A673 (cell line): ENCODE data around the gene TNFRSF21.

Experiments
- CTCF ChIP-seq: fragments of 300-800, 200-600 bp; sonication (generic); conservative IDR thresholded peaks from 2 replicates; pipeline ENCODE4 v1.5.1; 2017; ENCODE audit warnings: low read depth, mild to moderate bottlenecking, antibody characterized with exemption, low read length, moderate library complexity, mixed read lengths
- EZH2 ChIP-seq: fragments of 200-600 bp; sonication (generic); IDR thresholded peaks from 2 replicates; pipeline ENCODE4 v1.6.1; 2017; ENCODE audit warnings: borderline replicate concordance, low read depth, mild to moderate bottlenecking, mixed read lengths, antibody characterized with exemption, low read length; ENCODE audit not compliant: poor library complexity, severe bottlenecking

- TF ChIP-seq CTCF: no peak
- TF ChIP-seq EZH2: no peak
These were observed 61.3 kb downstream of the TNFRSF21 start for GRCh38 chr6:47248446-47248845.
